C1 segment of cervical spinal cord (tissue), 14 donors: ENCODE data around the gene TEX9.
"Not testable (repeated sequence)": the region's sequence is repeated elsewhere in the genome, so short reads cannot be mapped to it uniquely, and the experiment has no call there.

Experiments
- DNase-seq, 14 donors: peaks; one replicate each; lab custom pipeline; 2025; lab: John Stamatoyannopoulos, UW

Gene TEX9

DNA sequence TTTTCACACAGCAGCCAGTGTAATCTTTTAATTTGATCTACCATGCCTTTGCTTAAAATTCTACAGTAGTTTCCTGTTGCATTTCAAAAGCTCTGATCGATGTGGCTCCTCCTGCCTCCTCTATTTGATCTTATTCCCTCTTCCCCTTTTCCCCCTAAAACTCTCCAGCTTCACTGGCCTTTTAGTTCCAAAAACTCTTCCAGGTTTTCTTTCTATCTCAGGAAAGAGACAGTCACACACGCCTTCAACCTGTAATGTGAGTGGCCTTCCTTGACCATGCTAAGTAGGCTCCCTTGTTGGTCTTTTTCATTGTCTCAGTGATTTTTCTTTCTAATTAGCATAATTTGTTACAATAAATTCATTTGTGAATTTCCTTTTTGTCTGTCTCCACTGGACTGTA, 985 bp downstream of the TEX9 start:
- no peak for DNase-seq

DNA sequence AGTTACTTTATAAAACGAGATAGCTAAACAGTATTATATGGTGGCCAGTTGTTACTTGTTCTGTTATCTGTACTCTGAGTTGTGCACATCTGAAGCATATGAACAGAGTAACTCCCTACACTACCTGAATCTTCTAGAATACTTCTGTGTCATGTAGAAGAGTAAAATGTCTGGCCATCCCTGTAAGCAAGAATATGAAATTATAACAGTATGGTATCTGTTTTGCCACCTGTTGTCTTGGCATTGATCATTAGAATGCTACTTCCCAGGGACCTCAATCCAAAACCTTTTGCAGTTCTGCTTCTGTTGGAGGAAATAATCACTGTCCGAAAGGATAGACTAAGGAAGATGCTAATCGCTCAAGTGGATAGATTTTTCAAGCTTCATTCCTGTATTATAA, 1.9 kb downstream of the TEX9 start:
- no peak for DNase-seq

DNA sequence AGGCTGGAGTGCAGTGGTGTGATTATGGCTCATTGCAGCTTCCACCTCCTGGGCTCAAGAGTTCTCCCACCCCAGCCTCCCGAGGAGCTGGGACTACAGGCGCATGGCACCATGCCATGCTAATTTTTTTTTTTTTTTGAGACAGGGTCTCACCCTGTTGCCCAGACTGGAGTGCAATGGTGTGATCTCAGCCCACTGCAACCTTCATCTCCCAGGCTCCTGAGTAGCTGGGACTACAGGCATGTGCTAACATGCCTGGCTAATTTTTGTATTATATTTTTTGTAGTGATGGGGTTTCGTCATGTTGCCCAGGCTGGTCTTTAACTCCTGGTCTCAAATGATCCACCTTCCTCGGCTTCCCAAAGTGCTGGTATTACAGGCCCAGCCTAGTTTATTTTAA, 4.0 kb downstream of the TEX9 start:
- no peak for DNase-seq

DNA sequence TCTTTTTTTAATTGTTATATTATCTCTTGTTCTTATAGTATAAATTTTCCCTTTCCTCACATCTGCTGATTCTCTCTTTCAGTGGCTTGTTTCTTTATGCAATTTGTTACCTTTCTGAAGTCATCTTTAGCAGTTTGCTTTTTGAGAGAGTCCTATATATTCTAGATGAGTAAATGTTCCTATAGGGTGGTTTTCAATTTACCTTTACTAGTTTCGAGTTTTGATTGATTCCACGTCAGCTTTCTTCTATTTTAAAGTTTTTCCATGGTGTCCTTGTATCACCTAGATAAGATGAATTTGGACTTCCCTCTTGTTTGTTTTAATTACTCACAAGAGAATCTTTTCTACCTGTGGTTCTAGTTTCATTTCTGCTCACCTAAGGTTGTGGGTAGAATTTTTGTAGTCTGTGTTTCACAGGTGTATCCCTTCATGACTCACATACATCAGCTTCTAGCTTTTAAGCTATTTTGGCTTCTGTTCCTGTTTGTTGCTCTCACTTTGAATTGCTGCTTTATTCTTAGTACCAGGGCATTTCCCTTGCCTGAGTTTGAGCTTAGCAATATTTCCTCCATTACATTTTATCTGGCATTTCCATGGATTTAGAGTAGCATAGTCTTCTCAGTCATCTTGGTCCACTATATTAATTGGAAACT, 6.4 kb downstream of the TEX9 start:
- DNase-seq: no peak

DNA sequence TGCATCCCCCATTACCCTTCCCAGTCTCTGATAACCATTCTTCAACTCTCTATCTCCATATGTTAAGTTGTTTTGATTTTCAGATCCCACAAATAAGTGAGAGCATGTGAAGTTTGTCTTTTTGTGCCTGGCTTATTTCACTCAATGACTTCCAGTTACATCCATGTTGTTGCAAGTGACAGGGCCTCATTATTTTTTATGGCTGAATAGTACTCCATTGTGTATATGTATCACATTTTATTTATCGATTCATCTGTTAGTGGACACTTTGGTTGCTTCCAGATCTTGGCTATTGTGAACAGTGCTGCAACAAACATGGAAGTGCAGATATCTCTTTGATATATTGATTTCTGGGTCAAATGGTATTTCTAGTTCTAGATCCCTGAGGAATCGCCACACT, 9.5 kb downstream of the TEX9 start:
- DNase-seq: not testable (repeated sequence)

DNA sequence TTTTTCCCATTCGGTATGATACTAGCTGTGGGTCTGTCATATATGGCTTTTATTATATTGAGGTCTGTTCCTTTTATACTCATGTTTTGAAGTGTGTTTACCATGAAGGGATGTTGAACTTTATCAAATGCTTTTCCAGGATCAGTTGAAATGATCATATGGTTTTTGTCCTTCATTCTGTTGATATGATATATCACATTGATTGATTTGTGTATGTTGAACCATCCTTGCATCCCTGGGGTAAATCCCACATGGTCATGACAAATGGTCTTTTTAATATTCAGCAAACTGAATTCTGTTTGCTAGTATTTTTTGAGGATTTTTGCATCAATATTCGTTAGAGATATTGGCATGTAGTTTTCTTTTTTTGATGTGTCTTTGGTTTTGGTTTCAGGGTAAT, 12.6 kb downstream of the TEX9 start:
- not testable (repeated sequence) for DNase-seq

DNA sequence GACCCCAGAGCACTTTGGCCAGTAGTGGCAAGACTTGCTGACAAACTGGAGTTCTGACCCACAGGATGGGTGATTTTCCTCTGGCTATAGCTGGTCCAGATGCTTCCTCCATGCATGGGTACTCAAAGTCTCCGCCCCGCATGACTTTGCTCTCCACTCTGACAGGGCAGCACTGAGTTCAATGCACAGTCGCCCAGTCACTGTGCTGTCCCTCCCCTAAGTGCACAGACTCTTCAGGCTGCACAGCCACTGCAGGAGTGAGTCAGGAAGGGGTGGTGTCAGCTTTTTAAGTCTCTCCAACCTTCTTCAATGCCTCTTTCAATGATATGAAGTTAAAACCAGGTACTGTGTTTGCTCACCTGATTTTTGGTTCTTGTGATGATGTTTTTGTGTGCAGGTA, 17.8 kb downstream of the TEX9 start:
- DNase-seq: no peak

DNA sequence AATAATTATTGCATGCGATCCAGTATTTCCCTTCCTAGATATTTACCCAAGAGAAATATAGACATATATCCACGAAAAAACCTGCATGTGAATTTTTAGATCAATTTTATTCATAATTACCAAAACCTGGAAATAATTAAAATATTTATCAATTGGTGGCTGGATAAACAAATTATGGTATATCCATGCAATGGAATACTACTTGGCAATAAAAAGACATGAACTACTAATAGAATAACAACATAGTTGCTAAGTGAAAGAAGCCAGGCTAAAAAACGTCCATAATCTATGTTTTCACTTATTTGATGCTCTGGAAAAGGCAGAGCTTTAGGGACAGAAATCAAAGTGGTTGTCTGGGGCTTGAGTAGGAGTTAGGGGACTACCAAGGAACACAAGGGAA, 20.7 kb downstream of the TEX9 start:
- no peak for DNase-seq

DNA sequence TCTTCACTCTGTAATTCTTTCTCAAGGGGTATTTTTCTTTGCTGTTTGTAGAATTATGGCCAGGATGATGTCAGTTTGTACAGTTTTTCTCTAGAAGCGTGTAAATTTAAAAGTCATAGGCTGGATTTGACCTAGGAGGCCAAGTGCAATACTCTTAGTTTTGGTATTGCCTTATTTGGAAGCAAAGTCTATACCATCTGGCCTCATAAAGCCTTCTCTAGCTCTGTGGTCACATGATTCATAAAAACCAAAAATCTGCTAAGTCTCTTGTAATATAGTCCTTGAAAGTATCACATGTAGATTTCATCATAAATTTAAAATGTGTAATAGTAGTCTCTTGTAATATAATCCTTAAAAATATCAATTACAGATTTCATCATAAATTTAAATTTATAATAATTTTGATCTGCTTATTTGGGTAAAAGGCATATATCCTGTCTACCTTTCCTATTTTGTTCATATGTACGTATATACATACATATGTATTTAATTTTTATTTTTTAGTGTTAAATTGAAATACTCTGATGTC, 25.6 kb downstream of the TEX9 start:
- no peak for DNase-seq

DNA sequence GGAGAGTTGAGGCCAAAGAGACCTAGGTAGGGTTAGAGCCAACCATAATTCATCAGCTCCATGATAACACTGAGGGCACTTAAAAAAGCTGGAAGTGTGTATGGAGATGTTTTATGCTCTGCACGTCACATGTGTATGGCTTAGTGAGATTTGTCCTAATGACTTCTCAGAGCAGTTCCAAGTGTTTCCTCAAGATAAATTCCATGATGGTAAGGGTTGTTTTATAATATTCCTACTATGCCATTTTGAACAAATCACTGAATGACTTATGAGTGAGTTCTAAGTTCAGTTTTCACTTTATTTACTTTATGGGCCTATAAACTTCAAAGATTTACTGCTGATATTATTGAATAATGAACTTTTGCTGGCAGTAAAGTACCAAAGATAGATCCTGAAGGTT, 28.1 kb downstream of the TEX9 start:
- no peak for DNase-seq

DNA sequence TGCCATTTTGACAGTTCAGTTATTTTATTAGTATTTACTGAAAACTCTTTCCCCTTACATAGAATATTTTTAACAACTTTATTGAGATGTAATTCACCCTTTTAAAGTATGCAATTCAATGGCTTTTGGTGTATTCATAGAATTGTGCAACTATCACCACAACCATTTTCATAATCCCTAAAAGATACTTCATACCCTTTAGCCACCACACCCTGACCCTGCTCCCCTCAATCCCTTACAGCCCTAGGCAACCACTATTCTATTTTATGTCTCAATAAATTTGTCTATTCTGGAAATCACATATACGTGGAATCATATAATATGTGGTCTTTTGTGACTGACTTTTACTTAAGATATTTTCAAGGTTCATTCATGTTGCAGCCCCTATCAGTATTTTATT, 29.7 kb downstream of the TEX9 start:
- no peak for DNase-seq

DNA sequence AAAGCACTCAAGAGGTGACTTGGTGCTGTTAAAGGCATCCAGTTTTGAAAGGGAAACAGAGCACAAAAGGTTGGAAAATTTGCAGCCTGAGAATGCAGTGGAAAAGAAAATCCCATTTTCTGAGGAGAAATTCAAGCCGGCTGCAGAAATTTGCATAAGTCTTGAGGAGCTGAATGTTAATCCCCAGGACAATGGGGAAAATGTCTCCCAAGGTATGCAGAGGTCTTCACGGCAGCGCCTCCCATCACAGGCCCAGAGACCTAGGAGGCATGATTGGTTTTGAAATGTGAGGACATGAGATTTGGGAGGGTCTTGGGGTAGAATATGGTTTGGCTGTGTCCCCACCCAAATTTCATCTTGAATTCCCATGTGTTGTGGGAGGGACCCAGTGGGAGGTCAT, 32.1 kb downstream of the TEX9 start:
- not testable (repeated sequence) for DNase-seq

DNA sequence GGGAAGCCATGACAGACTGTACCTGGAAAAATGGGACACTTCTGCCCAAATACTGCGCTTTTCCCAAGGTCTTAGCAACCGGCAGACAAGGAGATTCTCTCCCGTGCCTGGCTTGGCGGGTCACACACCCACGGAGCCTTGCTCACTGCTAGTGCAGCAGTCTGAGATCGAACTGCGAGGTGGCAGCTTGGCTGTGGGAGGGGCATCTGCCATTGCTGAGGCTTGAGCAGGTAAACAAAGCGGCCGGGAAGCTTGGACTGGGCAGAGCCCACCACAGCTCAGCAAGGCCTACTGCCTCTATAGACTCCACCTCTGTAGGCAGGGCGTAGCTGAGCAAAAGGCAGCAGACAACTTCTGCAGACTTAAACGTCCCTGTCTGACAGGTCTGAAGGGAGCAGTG, 34.0 kb downstream of the TEX9 start:
- DNase-seq: not testable (repeated sequence)

DNA sequence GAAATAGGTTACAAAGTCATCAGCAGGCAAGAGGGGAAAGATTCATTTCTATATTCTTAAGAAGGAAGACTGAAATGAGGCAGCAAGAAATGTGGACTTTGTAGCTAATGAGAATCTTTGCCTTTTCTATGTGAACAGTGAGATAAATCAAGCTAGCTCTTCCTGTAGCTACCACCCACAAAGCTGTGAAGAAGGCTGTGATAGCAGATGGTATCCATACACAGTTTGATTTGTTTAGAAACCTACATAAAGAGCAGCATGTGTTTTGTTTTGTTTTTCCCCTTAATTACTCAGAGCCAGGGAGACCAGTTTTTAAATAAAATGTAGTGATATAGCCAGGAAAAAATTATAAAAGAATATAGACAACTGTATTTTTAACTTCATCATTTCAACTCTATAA, 45.5 kb downstream of the TEX9 start:
- no peak for DNase-seq

DNA sequence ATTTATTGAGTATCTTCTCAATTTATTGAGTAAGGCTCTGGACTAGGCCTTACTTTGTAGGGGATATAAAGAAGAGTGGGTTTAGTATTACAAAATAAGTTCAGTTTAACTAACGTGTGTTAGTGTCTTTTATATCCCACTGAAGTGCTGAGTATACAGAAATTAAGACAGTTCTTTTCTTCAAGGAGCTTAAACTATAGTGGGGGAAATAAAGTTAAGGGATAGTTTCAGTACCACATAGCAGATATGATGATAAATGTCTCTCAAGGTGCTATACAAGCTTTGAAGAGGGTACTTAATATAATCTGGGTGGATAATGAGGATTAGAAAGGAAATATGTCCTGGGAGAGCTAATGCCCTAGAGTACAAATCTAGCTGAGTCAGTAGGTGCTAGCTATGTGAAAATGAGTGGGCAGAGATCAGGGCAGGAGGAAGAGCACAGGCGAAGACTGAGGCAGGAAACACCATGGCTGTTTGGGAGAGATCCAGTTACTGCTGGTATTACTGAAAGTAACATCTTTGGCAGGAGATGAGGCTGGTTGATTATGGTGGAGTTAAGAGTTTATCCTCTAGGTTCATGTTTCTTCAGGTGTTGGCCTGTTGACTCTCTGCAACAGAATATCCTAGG, 46.0 kb downstream of the TEX9 start:
- DNase-seq: no peak

DNA sequence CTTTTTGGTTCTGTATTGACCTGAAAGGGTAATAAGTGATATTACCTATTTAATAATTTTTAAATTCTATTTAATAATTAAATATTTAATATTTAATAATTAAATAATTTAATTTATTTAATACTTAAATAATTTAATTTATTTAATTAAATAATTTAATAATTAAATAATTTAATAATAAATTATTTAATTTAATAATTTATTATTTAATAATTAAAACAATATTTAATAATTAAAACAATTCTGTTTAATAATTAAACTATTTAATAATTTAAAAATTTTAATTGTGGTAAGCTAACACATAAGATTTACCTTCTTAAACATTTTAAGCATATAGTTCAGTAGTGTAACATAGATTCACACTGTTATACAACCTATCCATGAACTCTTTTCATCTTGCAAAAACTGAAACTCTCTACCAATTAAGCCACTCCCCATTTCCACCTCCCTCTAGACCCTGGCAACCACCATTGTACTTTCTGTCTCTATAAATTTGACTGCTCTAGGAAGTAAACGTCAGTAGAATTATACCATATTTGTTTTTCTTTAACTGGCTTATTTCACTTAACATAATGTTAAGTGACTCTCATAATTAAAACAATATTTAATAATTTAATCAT, 48.0 kb downstream of the TEX9 start:
- not testable (repeated sequence) for DNase-seq

DNA sequence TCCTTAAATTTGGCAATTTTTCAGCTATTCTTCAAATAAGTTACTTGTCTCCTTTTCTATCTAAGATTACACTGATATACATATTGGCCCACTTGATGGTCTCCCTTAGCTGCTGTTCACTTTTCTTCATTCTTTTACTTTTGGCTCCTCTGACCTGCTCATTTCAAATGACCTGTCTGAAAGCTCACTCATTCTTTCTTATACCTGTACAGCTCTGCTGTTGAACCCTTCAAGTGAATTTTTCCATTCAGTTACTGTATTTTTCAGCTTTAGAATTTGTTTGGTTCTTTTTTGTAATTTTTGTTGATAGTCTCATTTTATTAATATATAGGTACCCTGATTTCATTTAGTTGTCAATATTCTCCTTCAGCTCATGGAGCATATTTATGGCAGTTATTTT, 60.0 kb downstream of the TEX9 start:
- DNase-seq: no peak

DNA sequence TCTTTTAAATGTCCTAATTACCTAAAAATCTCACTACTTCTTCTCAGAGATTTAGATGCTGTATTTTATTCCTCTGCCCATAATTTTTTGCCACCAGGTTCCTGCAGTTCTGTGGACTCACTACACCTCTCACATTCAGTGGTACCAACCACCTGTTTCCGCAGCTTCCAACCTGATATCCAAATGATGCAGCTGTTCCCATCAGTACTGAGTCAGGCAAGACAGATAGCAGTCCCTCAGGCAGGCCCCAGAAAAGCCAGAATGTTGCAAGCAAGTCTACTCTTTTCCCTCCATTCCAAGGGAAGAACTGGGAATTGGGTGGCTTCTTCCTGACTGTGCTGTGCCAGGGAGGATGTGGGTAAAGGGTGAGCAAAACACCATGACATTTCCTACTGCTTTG, 60.8 kb downstream of the TEX9 start:
- no peak for DNase-seq

DNA sequence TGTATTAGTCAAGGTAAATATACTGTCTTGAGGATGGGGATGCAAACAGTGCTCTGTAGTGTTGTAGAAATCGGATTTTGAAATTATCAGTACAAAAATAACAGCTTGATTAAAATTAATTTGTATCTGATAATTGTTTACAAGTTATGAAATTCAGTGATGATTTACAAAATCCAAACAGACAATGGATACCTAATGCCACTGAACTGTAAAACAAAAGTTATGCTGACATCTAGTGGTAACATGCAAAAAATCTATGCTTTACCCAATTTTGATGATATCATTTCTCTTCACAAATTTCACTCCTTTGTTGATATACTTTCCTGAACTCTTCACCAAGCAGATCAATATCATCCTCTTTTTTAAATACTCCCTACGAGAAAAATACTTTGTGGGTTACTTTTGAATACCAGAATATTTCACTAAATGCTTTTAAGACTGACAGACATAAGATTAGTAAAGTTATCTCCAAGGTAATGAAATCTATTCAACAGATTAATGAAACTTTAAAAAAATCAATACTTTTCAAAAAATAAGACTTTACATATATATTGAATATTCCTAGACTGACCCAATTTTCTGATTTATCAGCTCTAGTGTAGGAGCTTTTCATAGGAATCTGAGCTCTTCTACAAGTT, 63.7 kb downstream of the TEX9 start:
- no peak for DNase-seq

DNA sequence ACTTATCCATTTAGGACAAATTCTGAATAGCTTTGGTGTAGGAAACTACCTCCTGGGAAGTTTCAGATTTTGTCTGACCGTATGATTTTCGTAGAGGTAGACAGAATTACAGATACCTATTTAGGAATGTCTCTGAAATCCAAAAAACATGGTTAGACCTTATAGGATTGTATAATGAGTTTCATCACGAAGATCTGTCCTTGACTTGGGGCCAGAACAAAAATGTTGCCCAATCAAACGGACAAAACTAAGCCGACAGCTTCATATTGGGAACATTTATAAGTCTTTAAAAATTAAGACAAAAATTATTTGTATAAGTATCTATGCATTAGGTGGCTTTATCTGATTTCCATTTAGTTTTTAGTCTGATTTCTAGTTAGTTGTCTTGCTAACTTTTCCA, 67.1 kb downstream of the TEX9 start:
- no peak for DNase-seq

DNA sequence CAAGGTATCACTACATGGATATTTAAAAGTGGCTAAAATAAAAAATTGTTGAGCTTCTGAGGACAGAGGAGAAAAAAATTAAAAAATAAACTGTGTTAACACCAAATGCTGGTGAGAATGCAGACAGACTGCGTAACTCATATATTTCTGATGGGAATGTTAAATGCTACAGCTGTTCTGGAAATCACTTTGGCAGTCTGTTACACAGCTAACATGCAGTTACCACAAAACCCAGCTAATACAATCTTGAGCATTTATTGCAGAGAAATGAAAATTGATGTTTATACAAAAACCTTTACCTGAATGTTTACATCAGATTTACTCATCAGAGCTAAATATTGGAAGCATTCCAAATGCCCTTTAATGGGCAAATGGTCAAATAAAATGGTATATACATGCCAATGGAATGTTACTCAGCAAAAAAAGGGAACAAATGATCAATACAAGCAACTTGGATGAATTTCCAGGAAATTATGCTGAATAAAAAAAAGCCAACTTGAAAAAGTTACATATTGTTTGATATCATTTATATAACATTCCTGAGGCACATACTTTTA, 75.1 kb downstream of the TEX9 start:
- no peak for DNase-seq

DNA sequence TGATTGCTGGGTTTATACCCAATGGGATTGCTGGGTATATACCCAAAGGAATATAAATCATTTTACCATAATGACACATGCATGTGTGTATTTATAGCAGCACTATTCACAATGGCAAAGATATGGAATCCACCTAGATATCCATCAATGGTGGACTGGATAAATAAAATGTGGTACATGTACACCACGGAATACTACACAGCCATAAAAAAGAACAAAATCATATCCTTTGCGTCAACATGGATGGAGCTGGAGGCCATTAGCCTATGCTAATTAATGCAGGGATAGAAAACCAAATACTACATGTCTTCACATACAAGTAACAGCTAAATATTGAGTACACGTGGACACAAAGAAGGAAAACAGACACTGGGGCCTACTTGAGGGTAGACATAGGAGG, 77.1 kb downstream of the TEX9 start:
- no peak for DNase-seq
